ENCODE data around the gene SBNO1.

Gene SBNO1

DNA sequence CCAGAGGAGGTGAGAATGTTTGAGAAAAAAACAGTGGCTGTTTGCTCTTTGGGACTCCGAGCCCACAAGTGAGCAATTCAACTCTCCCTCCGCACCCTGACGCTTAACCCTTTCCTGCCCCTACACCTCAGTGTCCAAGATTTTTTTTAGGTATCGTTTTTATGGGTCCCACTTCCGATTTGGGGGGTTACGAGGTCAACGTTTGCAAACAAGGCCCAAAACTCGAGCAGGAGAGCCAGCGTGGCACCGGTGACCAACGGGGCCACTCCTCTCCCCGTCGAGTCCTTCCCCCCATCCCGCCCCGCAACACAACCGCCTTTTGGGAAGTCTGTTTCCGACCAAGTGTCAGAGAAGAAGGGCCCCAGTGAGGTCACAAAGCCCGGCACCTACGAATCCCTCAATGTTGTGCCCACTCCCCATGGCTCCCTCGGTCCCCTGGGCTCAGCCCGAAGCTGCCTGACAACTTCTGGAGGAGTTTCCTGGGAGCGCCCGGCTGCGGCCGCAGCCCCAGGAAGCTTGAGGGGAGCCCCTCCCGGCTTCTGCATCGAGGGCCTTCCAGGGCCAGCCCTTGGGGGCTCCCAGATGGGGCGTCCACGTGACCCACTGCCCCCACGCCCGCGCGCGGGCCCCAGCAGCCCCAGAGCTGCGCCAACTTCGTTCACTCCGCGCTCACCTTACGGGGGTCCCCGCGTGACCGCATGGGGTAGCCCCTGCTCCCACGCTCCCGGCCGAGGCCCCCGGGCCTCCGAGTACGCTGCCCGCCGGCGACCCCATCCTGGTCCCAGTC lies 94.2 kb downstream of the SBNO1 start:
- Histone ChIP-seq H3K4me2 (ENCODE audit: low read length) (peak overlapping the region; percentile 90), H3K79me2 (ENCODE audit: control insufficient read depth, low read length) (peaks cover 33% of the 10 kb centered on the region), H3K9me3 (ENCODE audit: control insufficient read depth, insufficient read depth, low read length) (no peaks in the 10 kb centered on the region), H3K36me3 (ENCODE audit: control insufficient read depth, low read length) (no peaks in the 10 kb centered on the region), H3K4me3 (ENCODE audit: low read length) (peak overlapping the region; percentile 80), H3K9me2 (replicated peaks; ENCODE audit: control insufficient read depth, low read length) (no peaks in the 10 kb centered on the region), H4K20me1 (ENCODE audit: control insufficient read depth, insufficient read depth, low read depth, low read length) (no peaks in the 10 kb centered on the region), H3K4me1 (ENCODE audit: control insufficient read depth, low read length) (peaks cover 24% of the 10 kb centered on the region), H3F3A (ENCODE audit: control insufficient read depth, insufficient read depth) (peaks cover 8% of the 10 kb centered on the region), H3K27ac (ENCODE audit: low read depth, low read length) (no peak overlapping the region), H3K27me3 (ENCODE audit: control insufficient read depth, low read length) (no peaks in the 10 kb centered on the region)
- TF ChIP-seq, protein P1, sequence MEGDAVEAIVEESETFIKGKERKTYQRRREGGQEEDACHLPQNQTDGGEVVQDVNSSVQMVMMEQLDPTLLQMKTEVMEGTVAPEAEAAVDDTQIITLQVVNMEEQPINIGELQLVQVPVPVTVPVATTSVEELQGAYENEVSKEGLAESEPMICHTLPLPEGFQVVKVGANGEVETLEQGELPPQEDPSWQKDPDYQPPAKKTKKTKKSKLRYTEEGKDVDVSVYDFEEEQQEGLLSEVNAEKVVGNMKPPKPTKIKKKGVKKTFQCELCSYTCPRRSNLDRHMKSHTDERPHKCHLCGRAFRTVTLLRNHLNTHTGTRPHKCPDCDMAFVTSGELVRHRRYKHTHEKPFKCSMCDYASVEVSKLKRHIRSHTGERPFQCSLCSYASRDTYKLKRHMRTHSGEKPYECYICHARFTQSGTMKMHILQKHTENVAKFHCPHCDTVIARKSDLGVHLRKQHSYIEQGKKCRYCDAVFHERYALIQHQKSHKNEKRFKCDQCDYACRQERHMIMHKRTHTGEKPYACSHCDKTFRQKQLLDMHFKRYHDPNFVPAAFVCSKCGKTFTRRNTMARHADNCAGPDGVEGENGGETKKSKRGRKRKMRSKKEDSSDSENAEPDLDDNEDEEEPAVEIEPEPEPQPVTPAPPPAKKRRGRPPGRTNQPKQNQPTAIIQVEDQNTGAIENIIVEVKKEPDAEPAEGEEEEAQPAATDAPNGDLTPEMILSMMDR (IDR thresholded peaks at IDR 0.05; ENCODE audit: low read depth, low read length, poor library complexity, severe bottlenecking), result no peak
- no peak for TF ChIP-seq EZH2phosphoT487 (IDR thresholded peaks at IDR 0.05; ENCODE audit: borderline replicate concordance, low read length)

DNA sequence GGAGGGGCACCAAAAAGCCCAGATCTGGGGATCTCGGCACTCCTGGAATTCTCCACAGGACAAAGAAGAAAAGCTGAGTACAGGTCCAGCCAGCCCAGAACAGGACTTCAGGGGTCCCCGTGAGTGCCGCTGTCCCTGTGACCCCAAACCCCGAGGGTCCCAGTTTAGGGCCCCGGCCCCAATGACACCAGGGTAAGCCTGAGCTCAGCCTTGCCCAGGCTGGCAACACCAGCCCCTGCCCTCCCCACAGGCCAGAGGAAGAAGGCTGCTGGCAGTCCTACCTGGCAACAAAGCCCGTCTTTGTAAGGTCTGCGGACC lies 94.8 kb downstream of the SBNO1 start:
- Histone ChIP-seq H3K4me3 (ENCODE audit: low read length) (peak overlapping the region; percentile 80), H3K36me3 (ENCODE audit: control insufficient read depth, low read length) (no peaks in the 10 kb centered on the region; the same call in 1 of the 2 replicates), H3K79me2 (ENCODE audit: control insufficient read depth, low read length) (peaks cover 33% of the 10 kb centered on the region), H4K20me1 (ENCODE audit: control insufficient read depth, insufficient read depth, low read depth, low read length) (no peaks in the 10 kb centered on the region), H3F3A (ENCODE audit: control insufficient read depth, insufficient read depth) (peaks cover 8% of the 10 kb centered on the region), H3K4me2 (ENCODE audit: low read length) (peak overlapping the region; percentile 90), H3K9me2 (replicated peaks; ENCODE audit: control insufficient read depth, low read length) (no peaks in the 10 kb centered on the region), H3K27ac (ENCODE audit: low read depth, low read length) (no peak overlapping the region), H3K4me1 (ENCODE audit: control insufficient read depth, low read length) (peaks cover 24% of the 10 kb centered on the region), H3K9me3 (ENCODE audit: control insufficient read depth, insufficient read depth, low read length) (no peaks in the 10 kb centered on the region), H3K27me3 (ENCODE audit: control insufficient read depth, low read length) (no peaks in the 10 kb centered on the region)
- TF ChIP-seq EZH2phosphoT487 (IDR thresholded peaks at IDR 0.05; ENCODE audit: borderline replicate concordance, low read length), result no peak
- TF ChIP-seq, protein P1 (IDR thresholded peaks at IDR 0.05; ENCODE audit: low read depth, low read length, poor library complexity, severe bottlenecking), result no peak

DNA sequence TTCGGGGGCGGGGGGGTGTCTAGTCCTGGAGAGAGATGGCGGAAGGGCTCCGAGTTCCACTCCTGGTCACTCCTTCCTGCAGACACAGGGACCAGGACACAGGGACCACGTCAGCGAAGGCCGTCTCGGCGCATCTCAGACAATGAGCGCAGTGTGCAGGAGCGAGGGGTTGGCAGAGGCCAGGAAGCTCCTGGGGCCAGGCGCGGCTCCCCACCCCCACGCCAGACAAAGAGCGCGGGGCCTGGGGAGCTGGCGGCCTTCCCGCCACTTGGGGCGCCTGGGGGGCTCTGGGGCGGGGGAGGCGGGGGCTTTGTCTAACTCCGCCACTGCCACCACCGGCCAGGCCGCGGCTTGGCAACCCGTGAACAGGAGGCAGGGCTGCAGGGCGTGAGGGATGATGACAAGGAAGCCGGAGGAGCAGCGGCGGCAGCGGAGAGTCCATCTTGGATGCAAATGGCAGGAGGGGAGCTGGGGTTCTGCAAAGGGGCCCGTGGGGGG lies 95.2 kb downstream of the SBNO1 start:
- H3K79me2 ChIP-seq (ENCODE audit: control insufficient read depth, low read length), result peaks cover 33% of the 10 kb centered on the region
- no peaks in the 10 kb centered on the region for H3K27me3 ChIP-seq (ENCODE audit: control insufficient read depth, low read length)
- no peaks in the 10 kb centered on the region for H3K9me2 ChIP-seq (replicated peaks; ENCODE audit: control insufficient read depth, low read length)
- peaks cover 8% of the 10 kb centered on the region for H3F3A ChIP-seq (ENCODE audit: control insufficient read depth, insufficient read depth)
- H3K4me1 ChIP-seq (ENCODE audit: control insufficient read depth, low read length), result peaks cover 24% of the 10 kb centered on the region
- H4K20me1 ChIP-seq (ENCODE audit: control insufficient read depth, insufficient read depth, low read depth, low read length), result no peaks in the 10 kb centered on the region
- H3K9me3 ChIP-seq (ENCODE audit: control insufficient read depth, insufficient read depth, low read length), result no peaks in the 10 kb centered on the region
- TF ChIP-seq, protein P1 (IDR thresholded peaks at IDR 0.05; ENCODE audit: low read depth, low read length, poor library complexity, severe bottlenecking), result peak; percentile 47
- no peak for TF ChIP-seq EZH2phosphoT487 (IDR thresholded peaks at IDR 0.05; ENCODE audit: borderline replicate concordance, low read length)
- H3K36me3 ChIP-seq (ENCODE audit: control insufficient read depth, low read length), result no peaks in the 10 kb centered on the region; the same call in 1 of the 2 replicates
- peak overlapping the region; percentile 90 for H3K4me2 ChIP-seq (ENCODE audit: low read length)
- H3K4me3 ChIP-seq (ENCODE audit: low read length), result peak overlapping the region; percentile 80
- H3K27ac ChIP-seq (ENCODE audit: low read depth, low read length), result no peak overlapping the region

All from DOHH2 (cell line).